ENCODE measurements around the gene SLC7A9. TPM values are rescaled to one million over a fixed set of nuclear protein-coding genes. Genes with fewer than 3 reads are reported as not detected.
"Not testable (repeated sequence)": the region's sequence is repeated elsewhere in the genome, so short reads cannot be mapped to it uniquely, and the experiment has no call there.

SLC7A9 gene
- total RNA-seq, 1 donor from 2014 or later: 1.0 TPM

DNA sequence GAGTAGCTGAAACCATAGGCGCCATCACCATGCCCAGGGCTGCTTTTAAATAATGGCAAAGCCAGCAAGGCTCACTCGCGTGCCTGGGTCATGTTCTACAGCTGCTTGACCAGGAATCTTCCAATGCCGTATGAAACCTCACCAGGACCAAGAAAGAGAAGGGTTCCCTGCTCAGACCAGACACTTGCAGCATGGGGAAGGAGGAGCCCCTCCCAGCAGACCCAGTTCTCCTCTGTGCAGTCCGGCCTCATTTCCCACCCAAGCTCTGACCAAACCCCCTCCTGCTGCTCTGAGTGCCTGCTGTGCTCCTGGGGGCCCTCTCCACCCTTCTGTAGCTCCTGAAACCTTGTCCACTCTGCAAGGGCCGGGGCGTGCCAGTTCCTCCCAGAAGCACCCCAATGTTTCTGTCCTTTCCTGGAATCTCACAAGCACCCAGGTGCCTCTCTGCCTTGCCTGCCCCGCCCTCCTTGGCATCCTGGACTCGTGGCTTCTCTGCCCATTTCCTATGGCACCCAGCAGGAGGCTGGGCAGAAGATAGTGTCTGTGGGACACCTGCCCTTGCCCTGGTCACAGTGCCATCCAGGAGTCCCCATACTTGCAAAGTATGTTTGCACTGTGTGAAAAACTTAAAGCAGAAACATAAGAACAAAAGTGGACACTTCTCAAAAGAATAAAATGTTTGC is 6.8 kb upstream of the SLC7A9 start:
- H3K36me3 ChIP-seq (ENCODE audit: control insufficient read depth in 3 of 3, insufficient read depth in 3 of 3, low read length in 3 of 3): peaks cover 4 to 5% (median 4%) of the 10 kb centered on the region in 3 donors
- H3K4me3 ChIP-seq (ENCODE audit: low read length in 3 of 3): no peak overlapping the region
- H3K27ac ChIP-seq (ENCODE audit: low read depth, low read length): no peak overlapping the region
- H3K4me1 ChIP-seq (ENCODE audit: control insufficient read depth in 3 of 3, insufficient read depth in 3 of 3, low read length in 3 of 3): no peaks in the 10 kb centered on the region
- H3K9me3 ChIP-seq (ENCODE audit: control insufficient read depth in 3 of 3, low read length in 3 of 3): no peaks in the 10 kb centered on the region
- no peaks in the 10 kb centered on the region for H3K27me3 ChIP-seq (ENCODE audit: control insufficient read depth in 3 of 3, insufficient read depth in 3 of 3, low read length in 3 of 3)
- no peak overlapping the region for H3K9ac ChIP-seq (ENCODE audit: low read depth in 1 of 3, low read length in 3 of 3)

DNA sequence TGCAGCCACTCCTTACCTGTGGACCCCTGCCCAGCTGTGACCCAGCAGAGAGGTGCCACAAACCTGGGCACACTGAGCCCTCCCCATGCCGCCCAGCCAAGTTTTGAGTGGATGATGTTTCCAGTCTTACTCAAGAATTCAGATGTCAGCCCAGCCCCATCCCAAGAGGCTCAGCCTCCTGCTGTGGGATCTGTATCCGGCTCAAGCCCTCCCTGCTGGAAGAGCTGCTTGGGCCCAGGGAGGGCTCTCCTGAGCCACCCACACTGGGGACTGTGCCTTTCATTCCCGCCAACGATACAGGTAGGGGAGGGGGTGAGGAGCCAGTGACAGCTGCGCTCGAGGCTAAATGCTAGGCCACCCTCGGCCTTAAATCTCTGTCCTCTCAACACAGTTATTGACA is 5.9 kb upstream of the SLC7A9 start:
- Histone ChIP-seq H3K4me1 (ENCODE audit: control insufficient read depth in 3 of 3, insufficient read depth in 3 of 3, low read length in 3 of 3) (no peaks in the 10 kb centered on the region), H3K4me3 (ENCODE audit: low read length in 3 of 3) (no peak overlapping the region), H3K27ac (ENCODE audit: low read depth, low read length) (no peak overlapping the region), H3K9me3 (ENCODE audit: control insufficient read depth in 3 of 3, low read length in 3 of 3) (no peaks in the 10 kb centered on the region), H3K36me3 (ENCODE audit: control insufficient read depth in 3 of 3, insufficient read depth in 3 of 3, low read length in 3 of 3) (peaks cover 4 to 5% (median 4%) of the 10 kb centered on the region in 3 donors), H3K9ac (ENCODE audit: low read depth in 1 of 3, low read length in 3 of 3) (no peak overlapping the region), H3K27me3 (ENCODE audit: control insufficient read depth in 3 of 3, insufficient read depth in 3 of 3, low read length in 3 of 3) (no peaks in the 10 kb centered on the region)

DNA sequence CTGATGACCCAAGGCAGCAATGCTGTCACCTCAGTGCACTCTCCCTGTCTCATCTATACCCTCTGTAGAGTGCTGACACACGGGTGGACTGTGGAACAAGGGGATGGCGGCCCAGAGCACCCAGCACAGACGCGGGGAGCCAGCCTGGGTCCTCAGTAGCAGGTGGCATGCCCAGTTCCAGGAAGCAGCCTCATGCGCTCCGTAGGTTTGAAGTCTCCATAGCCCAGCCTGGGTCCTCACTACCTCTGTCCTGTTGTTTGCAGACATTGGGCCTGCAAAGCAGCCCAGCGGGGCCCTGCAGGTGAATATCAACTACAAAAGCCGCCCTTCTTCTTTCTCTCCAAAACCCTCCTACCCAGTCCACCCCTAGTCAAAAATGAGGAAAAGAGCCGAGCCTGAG is 5.0 kb upstream of the SLC7A9 start:
- no peak overlapping the region for H3K9ac ChIP-seq (ENCODE audit: low read depth in 1 of 3, low read length in 3 of 3)
- H3K4me1 ChIP-seq (ENCODE audit: control insufficient read depth in 3 of 3, insufficient read depth in 3 of 3, low read length in 3 of 3): no peaks in the 10 kb centered on the region
- no peak overlapping the region for H3K27ac ChIP-seq (ENCODE audit: low read depth, low read length)

GRCh38 chr19:32873247-32873959 is 3.8 kb upstream of the SLC7A9 start:
- Histone ChIP-seq H3K36me3 (ENCODE audit: control insufficient read depth in 3 of 3, insufficient read depth in 3 of 3, low read length in 3 of 3) (peaks cover 0 to 2% (median under 1%) of the 10 kb centered on the region in 3 donors), H3K9me3 (ENCODE audit: control insufficient read depth in 3 of 3, low read length in 3 of 3) (no peaks in the 10 kb centered on the region), H3K9ac (ENCODE audit: low read depth in 1 of 3, low read length in 3 of 3) (no peak overlapping the region), H3K4me3 (ENCODE audit: low read length in 3 of 3) (no peak overlapping the region), H3K27me3 (ENCODE audit: control insufficient read depth in 3 of 3, insufficient read depth in 3 of 3, low read length in 3 of 3) (no peaks in the 10 kb centered on the region), H3K4me1 (ENCODE audit: control insufficient read depth in 3 of 3, insufficient read depth in 3 of 3, low read length in 3 of 3) (no peaks in the 10 kb centered on the region), H3K27ac (ENCODE audit: low read depth, low read length) (no peak overlapping the region)

More for the DNA sequence above, 5.0 kb upstream of the SLC7A9 start:
- Histone ChIP-seq H3K36me3 (ENCODE audit: control insufficient read depth in 3 of 3, insufficient read depth in 3 of 3, low read length in 3 of 3) (peaks cover under 1 to 4% (median 4%) of the 10 kb centered on the region in 3 donors), H3K9me3 (ENCODE audit: control insufficient read depth in 3 of 3, low read length in 3 of 3) (no peaks in the 10 kb centered on the region), H3K4me3 (ENCODE audit: low read length in 3 of 3) (no peak overlapping the region), H3K27me3 (ENCODE audit: control insufficient read depth in 3 of 3, insufficient read depth in 3 of 3, low read length in 3 of 3) (no peaks in the 10 kb centered on the region)

GRCh38 chr19:32872391-32872790 is 2.8 kb upstream of the SLC7A9 start:
- no peaks in the 10 kb centered on the region for H3K36me3 ChIP-seq (ENCODE audit: control insufficient read depth in 3 of 3, insufficient read depth in 3 of 3, low read length in 3 of 3)
- no peak overlapping the region for H3K9ac ChIP-seq (ENCODE audit: low read depth in 1 of 3, low read length in 3 of 3)
- no peaks in the 10 kb centered on the region for H3K4me1 ChIP-seq (ENCODE audit: control insufficient read depth in 3 of 3, insufficient read depth in 3 of 3, low read length in 3 of 3)
- no peak overlapping the region for H3K27ac ChIP-seq (ENCODE audit: low read depth, low read length)
- H3K4me3 ChIP-seq (ENCODE audit: low read length in 3 of 3): no peak overlapping the region
- no peaks in the 10 kb centered on the region for H3K27me3 ChIP-seq (ENCODE audit: control insufficient read depth in 3 of 3, insufficient read depth in 3 of 3, low read length in 3 of 3)
- H3K9me3 ChIP-seq (ENCODE audit: control insufficient read depth in 3 of 3, low read length in 3 of 3): no peaks in the 10 kb centered on the region

- no peak overlapping the region for H3K9ac ChIP-seq (ENCODE audit: low read depth in 1 of 3, low read length in 3 of 3)
- H3K4me3 ChIP-seq (ENCODE audit: low read length in 3 of 3): no peak overlapping the region
- no peak overlapping the region for H3K27ac ChIP-seq (ENCODE audit: low read depth, low read length)
- H3K4me1 ChIP-seq (ENCODE audit: control insufficient read depth in 3 of 3, insufficient read depth in 3 of 3, low read length in 3 of 3): no peaks in the 10 kb centered on the region
- no peaks in the 10 kb centered on the region for H3K27me3 ChIP-seq (ENCODE audit: control insufficient read depth in 3 of 3, insufficient read depth in 3 of 3, low read length in 3 of 3)
- H3K9me3 ChIP-seq (ENCODE audit: control insufficient read depth in 3 of 3, low read length in 3 of 3): no peaks in the 10 kb centered on the region
- no peaks in the 10 kb centered on the region for H3K36me3 ChIP-seq (ENCODE audit: control insufficient read depth in 3 of 3, insufficient read depth in 3 of 3, low read length in 3 of 3)
Measured at GRCh38 chr19:32870981-32871451, 1.4 kb upstream of the SLC7A9 start.

- Histone ChIP-seq H3K9ac (ENCODE audit: low read depth in 1 of 3, low read length in 3 of 3) (no peak overlapping the region), H3K9me3 (ENCODE audit: control insufficient read depth in 3 of 3, low read length in 3 of 3) (no peaks in the 10 kb centered on the region), H3K27ac (ENCODE audit: low read depth, low read length) (no peak overlapping the region), H3K4me1 (ENCODE audit: control insufficient read depth in 3 of 3, insufficient read depth in 3 of 3, low read length in 3 of 3) (no peaks in the 10 kb centered on the region), H3K27me3 (ENCODE audit: control insufficient read depth in 3 of 3, insufficient read depth in 3 of 3, low read length in 3 of 3) (no peaks in the 10 kb centered on the region), H3K4me3 (ENCODE audit: low read length in 3 of 3) (no peak overlapping the region), H3K36me3 (ENCODE audit: control insufficient read depth in 3 of 3, insufficient read depth in 3 of 3, low read length in 3 of 3) (no peaks in the 10 kb centered on the region)
Measured at GRCh38 chr19:32869966-32870573, 503 bp upstream of the SLC7A9 start.

GRCh38 chr19:32868206-32868950 is 1.2 kb downstream of the SLC7A9 start:
- H3K27ac ChIP-seq (ENCODE audit: low read depth, low read length): no peak overlapping the region
- no peaks in the 10 kb centered on the region for H3K36me3 ChIP-seq (ENCODE audit: control insufficient read depth in 3 of 3, insufficient read depth in 3 of 3, low read length in 3 of 3)
- H3K4me1 ChIP-seq (ENCODE audit: control insufficient read depth in 3 of 3, insufficient read depth in 3 of 3, low read length in 3 of 3): no peaks in the 10 kb centered on the region
- H3K27me3 ChIP-seq (ENCODE audit: control insufficient read depth in 3 of 3, insufficient read depth in 3 of 3, low read length in 3 of 3): peaks cover 0 to 4% (median 0%) of the 10 kb centered on the region in 3 donors
- no peak overlapping the region for H3K4me3 ChIP-seq (ENCODE audit: low read length in 3 of 3)
- H3K9me3 ChIP-seq (ENCODE audit: control insufficient read depth in 3 of 3, low read length in 3 of 3): no peaks in the 10 kb centered on the region
- no peak overlapping the region for H3K9ac ChIP-seq (ENCODE audit: low read depth in 1 of 3, low read length in 3 of 3)

GRCh38 chr19:32867436-32867835 is 2.1 kb downstream of the SLC7A9 start:
- not testable (repeated sequence) for H3K27me3 ChIP-seq (ENCODE audit: control insufficient read depth in 3 of 3, insufficient read depth in 3 of 3, low read length in 3 of 3); H3K9me3 ChIP-seq (ENCODE audit: control insufficient read depth in 3 of 3, low read length in 3 of 3); H3K36me3 ChIP-seq (ENCODE audit: control insufficient read depth in 3 of 3, insufficient read depth in 3 of 3, low read length in 3 of 3); H3K4me1 ChIP-seq (ENCODE audit: control insufficient read depth in 3 of 3, insufficient read depth in 3 of 3, low read length in 3 of 3); H3K27ac ChIP-seq (ENCODE audit: low read depth, low read length); H3K4me3 ChIP-seq (ENCODE audit: low read length in 3 of 3); H3K9ac ChIP-seq (ENCODE audit: low read depth in 1 of 3, low read length in 3 of 3)
